Esophagus mucosa (tissue), 1 donor: ENCODE measurements around the gene GCG. TPM values are rescaled to one million over a fixed set of nuclear protein-coding genes. Genes with fewer than 3 reads are reported as not detected.

Experiments
- ATAC-seq: fragments of 200-7000 bp; cut with Tn5 transposase; one replicate; pipeline ENCODE4 v1.9.1; 2020
- total RNA-seq: library from RNA; stranded (reverse); gene quantifications from one replicate; pipeline ENCODE4 v1.2.4, GENCODE V29; 2023
- donor health status: DM: yes; HTN: yes; CAD: no.

Gene GCG
- total RNA-seq, 1 donor from 2014 or later, result not detected

GRCh38 chr2:162149466-162149865 is 2.6 kb downstream of the GCG start:
- ATAC-seq, result no peak

DNA sequence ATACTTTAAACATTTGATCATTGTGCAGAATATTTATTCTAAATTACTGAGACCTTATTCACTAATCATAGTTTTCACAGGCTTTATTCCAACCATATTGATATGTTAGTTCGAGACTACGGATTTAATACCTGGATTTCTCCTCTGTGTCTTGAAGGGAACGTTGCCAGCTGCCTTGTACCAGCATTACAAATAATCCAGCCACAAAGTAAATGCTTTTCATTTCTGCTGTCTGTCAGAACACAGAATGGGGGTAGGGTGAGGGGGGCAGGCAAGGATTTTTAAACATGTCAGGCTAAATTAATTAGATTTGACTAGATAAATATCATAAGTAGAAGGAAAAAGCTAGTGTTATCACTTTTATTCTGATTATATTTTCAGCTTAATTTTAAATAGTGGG is 3.1 kb downstream of the GCG start:
- no peak for ATAC-seq

DNA sequence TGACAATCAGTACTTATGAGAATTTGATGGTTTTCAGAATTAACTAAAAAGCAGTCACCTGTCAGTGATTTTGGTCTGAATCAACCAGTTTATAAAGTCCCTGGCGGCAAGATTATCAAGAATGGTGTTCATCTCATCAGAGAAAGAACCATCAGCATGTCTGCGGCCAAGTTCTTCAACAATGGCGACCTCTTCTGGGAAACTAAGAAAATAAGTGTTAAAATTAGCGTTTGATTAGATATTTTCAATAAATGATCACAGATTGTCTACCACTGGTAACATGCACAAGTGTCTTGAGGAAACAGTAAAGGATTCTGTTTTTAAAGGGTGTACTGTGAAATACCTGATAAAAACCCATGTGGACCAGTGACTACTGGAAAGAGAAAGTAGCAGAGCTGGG is 8.1 kb downstream of the GCG start:
- no peak for ATAC-seq

DNA sequence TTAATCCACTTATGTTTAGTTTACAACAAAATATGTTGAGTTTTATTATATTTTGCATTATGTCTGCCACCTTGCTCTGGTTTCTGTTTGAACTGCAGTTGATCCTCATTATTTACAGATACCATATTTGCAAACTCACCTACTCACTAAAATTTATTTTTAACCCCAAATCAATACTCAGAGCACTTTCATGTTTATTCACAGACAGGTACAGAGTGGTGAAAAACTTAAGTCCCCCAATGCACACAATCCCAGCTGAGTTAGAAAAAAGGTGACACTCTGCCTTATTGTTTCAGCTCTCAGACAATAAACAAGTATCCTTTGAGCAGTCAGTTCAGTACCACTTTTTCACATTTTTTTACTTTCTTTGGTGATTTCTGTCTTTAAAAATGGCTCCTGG is 13.7 kb downstream of the GCG start:
- ATAC-seq, result no peak

GRCh38 chr2:162127422-162127821 is 24.6 kb downstream of the GCG start:
- ATAC-seq, result no peak

DNA sequence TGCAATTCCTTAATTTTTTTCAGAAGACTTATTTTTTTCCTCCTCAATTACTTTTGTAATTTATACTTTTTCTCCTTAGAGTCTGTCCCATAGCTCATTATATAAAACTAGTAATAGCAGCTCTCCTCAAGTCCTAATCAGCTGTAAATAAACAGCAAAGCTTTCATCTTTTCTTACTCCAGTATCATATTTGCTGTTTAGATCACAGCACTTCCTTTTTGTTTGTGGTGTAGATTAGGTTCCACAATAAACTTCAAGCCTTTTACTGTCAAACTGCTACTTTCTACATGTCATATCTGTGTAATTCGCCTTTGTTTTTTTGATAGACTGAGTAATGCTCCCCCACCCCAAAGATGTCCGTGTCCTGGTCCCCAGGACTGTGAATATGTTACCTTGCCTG is 25.5 kb downstream of the GCG start:
- no peak for ATAC-seq

- ATAC-seq, result no peak
Observed at GRCh38 chr2:162126111-162126519, 25.9 kb downstream of the GCG start.

- ATAC-seq, result no peak
Observed at GRCh38 chr2:162125138-162125537, 26.9 kb downstream of the GCG start.

GRCh38 chr2:162123806-162124758 is 28.0 kb downstream of the GCG start:
- peak; percentile 62 for ATAC-seq

- ATAC-seq, result peak; percentile 65
Observed at GRCh38 chr2:162118166-162119031, 33.6 kb downstream of the GCG start.

GRCh38 chr2:162116352-162116751 is 35.7 kb downstream of the GCG start:
- no peak for ATAC-seq

GRCh38 chr2:162115076-162115475 is 37.0 kb downstream of the GCG start:
- no peak for ATAC-seq

DNA sequence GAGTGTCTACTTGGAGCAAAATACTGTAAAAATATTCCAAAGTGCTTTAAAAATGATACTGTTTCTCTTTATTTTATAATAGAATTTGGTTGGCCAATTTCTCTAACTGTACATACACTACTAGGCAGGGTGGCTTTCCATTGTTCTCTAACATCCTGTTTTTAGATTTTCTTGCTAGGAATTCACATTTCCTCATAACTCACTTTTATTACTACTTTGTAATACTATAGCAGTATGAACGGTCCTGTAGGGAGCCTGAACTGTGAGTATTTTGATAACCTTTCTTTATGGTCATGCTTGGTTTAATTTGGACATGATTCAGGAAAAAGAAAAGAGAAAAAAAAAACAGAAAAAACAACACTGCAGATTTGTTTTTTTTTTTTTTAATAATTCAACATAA is 37.8 kb downstream of the GCG start:
- no peak for ATAC-seq

GRCh38 chr2:162113776-162114168 is 38.3 kb downstream of the GCG start:
- peak; percentile 63 for ATAC-seq

- peak; percentile 7 for ATAC-seq
Observed at GRCh38 chr2:162113088-162113775, 38.8 kb downstream of the GCG start.

DNA sequence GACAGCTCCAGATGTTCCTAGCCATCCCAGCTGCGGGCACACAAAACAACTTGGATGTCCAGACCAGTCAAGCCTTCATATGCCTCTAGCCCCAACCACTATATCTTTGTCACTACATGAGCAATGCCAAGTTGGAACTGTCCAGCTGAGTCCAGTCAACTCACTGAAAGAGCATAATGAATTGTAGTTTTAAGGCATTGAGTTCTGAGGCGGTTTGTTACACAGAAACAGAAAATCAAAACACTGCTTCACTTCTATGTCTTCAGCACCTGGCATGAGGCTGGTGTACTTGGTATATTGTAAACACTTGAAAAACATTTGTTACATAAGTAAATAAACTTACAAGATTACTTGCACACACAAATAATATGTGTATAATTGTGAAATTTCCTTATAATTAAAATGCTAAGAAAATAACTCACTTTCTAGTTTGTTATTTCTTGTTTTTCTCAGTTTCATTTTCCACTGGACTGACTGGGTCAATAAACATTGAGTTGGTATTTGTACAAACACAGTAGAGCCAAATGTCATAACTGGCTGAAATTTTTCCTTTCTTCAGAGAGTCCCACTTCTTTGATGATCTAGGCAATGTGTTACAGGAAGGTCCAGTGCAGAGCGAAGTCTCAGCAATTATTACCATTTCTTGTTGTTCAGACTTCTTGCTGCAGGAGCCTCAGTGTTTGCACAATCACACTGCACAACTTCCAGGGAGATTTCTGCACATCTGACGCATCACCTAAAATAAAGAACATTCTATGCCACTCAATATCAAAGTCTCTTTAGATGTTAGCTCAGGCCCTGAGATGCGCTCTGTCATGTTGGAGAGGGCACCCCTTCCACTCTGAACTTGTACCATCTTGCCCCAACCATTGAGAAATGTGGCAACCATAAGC is 39.8 kb downstream of the GCG start:
- ATAC-seq, result peak; percentile 89

DNA sequence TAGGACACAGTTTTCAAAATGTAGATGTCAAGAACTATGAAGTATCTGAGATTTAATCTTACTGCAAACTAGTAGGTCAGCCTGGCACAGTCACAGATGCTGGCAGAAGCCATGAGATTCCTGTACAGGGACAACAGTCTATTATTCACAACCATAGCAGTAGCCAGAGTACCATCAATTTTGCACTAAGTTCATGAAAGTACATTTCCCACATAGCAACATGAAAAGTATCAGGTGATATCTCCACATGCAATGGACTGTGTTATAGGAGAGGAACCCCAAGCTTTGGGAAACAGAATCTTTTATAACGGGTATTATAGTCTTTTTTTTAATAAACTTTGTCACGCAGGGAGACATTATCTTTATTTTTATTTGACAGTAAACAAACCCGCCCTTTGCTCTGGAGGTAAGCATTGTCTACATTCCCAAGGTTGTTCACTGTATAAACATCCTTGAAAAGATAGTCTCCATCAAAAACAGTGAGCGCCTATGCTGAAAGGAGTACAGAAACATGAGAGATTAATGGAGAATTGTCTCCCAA is 44.6 kb downstream of the GCG start:
- no peak for ATAC-seq

- no peak for ATAC-seq
Observed at GRCh38 chr2:162106746-162107145, 45.3 kb downstream of the GCG start.

DNA sequence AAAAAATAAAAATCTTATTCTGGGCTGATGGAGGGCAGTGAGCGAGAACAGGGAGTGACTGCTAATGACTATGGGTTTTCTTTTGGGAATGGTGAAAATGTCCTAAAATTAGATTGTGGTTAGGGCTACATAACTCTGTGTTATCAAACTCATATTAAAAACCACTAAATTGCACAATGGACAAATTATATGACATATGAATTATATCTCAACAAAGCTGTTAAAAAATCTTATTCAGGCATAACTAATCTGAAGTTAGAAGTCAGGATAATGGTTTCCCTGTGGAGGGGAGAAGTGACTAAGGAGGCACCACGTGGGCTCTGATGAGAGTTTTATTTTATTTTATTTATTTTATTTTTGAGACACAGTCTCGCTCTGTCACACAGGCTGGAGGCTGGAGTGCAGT is 45.9 kb downstream of the GCG start:
- no peak for ATAC-seq

DNA sequence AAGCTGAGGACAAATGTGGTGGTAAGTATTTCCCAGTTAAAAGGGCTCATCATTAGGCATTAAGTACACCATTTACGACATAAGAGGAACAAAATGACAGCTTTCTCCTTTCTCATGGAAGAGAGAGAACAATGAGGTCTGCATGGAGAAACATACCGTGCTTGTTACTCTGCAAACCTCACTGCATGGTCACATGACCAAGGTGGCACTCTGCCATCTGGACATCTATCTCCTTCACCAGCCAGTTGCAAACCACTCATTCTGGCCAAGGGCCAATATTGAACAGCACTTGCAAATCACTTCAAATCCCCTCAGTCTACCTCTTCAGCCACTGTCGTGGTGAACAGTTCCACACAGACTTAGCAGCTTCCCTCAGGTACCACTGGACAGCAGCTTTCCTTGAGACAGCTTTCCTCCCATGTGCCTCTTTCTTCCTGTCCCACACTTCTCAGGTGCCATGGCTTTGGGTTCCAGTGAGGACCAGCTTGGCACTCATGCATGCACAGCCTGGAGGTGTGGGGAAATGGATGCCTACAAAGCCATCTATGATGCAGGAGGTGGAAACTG is 48.5 kb downstream of the GCG start:
- no peak for ATAC-seq

GRCh38 chr2:162100579-162100978 is 51.5 kb downstream of the GCG start:
- ATAC-seq, result no peak
